ENCODE data around the gene DHX15.

DHX15 gene

DNA sequence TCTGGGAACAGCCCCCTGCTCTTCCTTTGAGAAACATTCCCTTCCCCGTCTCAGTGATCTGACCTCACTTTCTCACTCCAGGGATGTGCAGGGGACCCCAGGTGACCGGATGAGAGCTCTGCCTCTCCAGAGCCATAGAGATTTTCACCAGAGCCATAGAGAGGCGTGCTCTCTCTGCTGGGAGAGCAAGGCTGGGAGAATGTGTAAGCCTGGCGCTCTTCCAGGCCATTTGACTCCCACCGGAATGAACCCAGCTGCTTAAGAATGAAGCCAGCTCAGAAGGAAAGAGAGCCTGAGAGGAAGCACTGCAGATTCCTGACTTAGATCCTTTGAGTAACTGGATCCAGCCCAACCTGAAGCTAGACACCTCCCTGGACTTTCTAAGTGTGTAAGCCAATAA, 106.4 kb downstream of the DHX15 start:
- no peak for FAIRE-seq
